Measurements from ENCODE around the gene SHE.
A peak's percentile ranks its signal among the peaks of the same experiment; 100 is the strongest.

SHE gene

DNA sequence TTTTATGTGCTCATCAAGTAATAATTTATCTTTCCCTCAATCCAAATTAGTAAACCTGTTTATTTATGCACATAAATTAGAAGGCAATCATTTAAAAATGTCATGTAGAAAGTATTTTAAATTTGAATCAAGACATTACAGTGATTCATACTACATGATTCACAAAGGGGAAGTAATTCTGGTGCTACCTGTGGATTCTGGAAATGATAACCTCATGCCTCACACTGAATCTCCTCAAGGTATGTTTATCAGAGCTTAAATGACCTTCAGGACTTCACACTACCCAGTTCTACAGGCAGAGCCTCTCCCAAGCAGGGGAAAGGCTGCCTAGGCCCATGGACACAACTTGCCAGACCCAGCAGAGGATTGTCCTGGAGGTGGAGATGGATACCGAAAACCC, 25.4 kb downstream of the SHE start:
- DNase-seq = no peak

DNA sequence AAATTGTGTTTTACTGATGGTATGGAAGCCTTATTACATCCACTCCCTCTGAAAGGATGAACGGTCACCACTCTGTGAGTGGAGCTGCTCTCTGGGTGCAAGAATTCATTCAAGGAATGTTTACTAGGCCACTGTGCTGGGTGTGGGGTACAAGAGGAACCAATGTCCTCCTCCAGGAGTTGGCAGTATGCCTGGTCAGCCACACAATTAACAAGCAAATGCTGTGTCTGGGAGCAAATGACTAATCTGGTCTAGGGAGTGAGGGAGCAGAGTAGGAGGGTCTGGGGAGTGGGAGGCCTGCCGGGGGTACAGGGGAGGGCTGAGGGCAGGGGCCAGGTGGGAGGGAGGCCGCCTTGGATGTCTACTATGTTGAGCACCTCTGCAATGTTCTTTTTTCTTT, 27.4 kb downstream of the SHE start:
- no peak for DNase-seq

DNA sequence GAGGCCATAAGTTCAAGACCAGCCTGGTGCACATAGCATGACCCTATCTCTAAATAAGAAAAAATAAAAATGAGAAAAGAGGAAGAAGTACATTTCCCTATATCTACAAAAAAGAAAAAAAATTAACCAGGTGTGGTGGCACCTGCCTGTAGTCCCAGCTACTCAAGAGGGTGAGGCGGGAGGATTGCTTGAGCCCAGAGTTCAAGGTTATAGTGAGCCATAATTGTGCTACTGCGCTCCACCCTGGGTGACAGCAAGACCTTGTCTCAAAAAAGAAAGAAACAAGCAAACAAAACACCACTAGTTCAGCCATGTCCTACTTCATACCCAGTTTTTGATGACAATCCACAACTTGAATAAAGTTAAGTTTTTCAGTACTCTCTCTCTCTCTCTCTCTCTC, 30.9 kb downstream of the SHE start:
- DNase-seq = no peak

DNA sequence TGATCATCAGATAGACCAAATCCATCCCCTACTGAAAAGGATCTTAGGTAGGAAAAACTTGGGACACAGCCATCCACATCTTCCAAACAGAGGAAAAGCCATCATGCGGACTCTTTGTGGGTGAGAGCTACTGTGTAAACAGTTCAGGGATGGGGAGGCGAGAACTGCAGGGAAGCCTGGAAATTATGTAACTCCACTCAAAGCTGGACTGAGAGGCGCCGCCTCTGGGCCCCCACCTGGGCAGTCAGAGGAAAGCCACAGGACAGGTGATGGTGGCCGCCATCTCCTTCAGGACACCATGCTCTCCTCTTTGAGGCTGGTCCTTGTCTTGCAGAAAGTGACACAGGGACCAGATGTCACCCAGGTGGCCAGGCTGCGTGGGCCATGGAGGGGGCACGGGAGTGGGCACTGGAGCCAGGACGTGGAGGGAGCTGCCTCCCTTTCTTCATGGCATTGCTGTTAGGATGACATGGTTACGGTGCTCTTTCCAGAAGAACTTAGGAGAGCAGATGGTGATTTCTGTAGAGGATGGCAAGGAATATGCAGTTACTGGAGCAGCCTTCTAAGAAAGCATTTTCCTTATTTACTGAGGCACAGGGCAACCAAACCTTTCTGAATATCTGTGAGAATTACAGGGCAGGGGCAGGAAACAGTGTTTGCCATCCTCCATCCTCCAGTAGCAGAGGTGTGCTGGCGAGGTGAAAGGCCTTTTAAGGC, 32.2 kb downstream of the SHE start:
- no peak for DNase-seq

DNA sequence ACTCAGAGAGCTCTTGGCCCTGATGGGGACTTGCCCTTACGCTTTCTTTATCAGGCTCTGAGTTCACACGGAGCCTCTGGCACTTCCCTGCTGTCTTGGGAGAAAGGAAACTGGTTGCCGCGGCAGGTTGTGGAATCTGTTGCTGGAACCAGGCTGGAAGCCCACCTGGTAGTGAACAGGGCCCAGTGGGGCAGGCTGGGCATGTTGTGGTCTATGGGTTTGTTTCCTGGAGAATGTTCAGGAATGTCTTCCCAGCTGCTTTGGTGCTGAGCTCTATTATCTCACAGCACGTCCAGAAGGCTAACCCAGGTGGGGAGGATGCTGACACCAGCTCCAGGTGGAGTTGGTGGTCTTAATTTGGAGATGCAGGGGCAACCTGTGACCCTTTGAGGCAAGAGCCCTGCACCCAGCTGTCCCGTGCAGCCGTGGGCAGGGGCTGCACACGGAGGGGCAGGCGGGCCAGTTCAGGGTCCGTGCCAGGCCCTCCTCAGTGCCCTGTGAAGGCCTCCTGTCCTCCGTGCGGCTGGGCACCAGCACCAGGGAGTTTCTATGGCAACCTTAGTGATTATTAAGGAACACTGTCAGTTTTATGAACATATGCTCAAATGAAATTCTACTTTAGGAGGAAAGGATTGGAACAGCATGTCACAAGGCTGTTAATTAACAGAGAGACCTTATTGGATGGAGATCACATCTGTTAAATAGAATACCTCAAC, 33.5 kb downstream of the SHE start:
- no peak for DNase-seq

DNA sequence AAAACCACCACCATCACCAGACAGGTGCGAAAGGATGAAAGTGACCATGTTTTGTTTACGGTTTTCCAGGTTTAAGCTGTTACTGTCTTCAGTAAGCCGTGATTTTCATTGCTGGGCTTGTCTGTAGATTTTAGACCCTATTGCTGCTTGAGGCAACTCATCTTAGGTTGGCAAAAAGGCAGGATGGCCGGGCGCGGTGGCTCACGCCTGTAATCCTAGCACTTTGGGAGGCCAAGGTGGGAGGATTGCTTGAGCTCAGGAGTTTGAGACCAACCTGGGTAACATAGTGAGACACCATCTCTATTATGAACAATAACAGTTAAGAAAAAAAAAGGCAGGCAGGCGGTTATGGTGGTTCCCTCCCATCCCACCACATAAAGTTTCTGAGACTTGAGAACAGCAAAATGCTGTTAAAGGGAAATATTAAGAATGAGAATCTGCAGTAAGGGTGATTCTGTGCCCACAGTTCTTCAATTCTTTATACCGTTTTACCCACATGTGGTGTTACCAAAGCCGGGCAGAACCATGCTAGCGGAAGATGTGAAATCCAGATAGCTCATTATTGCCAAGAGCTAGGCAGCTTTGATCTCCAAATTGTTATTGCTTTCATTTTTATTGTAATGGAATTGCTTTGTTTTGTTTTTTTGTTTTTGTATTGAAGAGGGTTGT, 34.6 kb downstream of the SHE start:
- DNase-seq = no peak

DNA sequence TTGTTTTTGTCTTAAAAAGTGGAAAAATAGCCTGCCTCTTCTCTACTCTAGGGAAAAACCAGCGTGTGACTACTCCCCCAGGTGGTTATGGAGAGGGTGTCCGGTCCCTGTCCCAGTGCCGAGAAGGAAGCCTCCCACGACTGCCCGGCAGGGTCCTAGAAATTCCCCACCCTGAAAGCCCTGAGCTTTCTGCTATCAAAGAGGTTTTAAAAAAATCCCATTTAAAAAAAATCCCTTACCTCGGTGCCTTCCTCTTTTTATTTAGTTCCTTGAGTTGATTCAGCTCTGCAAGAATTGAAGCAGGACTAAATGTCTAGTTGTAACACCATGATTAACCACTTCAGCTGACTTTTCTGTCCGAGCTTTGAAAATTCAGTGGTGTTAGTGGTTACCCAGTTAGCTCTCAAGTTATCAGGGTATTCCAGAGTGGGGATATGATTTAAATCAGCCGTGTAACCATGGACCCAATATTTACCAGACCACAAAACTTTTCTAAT, 35.2 kb downstream of the SHE start:
- no peak for DNase-seq

DNA sequence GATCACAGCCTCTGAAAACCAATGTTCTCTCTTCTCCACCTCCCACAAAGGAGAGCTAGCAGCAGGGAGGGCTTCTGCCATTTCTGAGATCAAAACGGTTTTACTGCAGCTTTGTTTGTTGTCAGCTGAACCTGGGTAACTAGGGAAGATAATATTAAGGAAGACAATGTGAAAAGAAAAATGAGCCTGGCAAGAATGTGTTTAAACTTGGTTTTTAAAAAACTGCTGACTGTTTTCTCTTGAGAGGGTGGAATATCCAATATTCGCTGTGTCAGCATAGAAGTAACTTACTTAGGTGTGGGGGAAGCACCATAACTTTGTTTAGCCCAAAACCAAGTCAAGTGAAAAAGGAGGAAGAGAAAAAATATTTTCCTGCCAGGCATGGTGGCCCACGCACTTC, 36.0 kb downstream of the SHE start:
- DNase-seq = no peak

DNA sequence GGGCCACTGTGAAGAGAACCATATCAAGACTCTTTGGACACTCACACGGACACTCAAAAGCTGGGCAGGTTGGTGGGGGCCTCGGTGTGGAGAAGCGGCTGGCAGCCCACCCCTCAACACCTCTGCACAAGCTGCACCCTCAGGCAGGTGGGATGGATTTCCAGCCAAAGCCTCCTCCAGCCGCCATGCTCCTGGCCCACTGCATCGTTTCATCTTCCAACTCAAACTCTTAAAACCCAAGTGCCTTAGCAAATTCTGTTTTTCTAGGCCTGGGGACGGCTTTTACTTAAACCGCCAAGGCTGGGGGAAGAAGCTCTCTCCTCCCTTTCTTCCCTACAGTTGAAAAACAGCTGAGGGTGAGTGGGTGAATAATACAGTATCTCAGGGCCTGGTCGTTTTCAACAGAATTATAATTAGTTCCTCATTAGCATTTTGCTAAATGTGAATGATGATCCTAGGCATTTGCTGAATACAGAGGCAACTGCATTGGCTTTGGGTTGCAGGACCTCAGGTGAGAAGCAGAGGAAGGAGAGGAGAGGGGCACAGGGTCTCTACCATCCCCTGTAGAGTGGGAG, 36.5 kb downstream of the SHE start:
- DNase-seq = no peak

DNA sequence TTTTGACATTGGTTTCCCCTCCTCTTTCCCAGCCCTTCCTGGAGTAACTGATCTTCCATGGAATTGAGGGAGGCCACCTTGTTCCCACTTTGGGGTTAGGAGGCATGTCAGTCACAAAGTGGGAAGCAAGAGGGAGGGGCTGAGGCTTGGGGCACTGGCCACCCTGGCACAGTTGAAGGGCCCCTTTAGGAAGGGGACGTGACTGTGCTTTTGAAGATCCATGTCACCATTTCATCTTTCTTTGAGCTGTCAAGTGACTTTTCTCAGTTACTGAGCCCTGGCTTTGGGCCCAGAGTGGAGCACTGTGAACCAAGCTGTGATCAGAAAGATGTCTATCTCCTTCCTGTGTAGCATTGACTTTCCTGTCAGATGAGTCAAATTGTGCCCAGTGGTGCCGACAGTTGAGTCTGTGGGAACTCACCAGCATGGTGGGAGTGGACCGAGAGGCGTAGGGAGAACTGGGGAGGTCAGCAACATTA, 38.7 kb downstream of the SHE start:
- peak; percentile 58 for DNase-seq

DNA sequence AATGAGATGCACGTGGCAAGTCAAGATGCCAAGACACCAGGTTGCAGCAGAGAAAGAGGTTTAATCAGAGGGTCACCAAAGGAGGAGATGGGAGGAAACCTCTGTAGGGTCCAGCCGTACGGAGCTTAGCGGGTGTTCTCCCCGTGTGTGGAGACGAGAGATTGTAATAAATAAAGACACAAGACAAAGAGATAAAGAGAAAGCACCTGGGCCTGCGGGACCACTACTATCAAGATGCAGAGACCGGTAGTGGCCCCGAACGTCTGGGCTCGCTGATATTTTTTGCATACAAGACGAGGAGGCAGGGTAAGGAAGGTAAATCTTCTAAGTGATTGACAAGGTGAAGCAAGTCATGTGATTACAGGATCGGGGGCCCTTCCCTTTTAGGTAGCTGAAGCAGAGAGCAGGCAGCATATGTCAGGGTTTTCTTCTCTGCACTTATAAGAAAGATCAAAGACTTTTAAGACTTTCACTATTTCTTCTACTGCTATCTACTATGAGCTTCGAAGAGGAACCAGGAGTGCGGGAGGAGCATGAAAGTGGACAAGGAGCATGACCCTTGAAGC, 41.4 kb downstream of the SHE start:
- no peak for DNase-seq

DNA sequence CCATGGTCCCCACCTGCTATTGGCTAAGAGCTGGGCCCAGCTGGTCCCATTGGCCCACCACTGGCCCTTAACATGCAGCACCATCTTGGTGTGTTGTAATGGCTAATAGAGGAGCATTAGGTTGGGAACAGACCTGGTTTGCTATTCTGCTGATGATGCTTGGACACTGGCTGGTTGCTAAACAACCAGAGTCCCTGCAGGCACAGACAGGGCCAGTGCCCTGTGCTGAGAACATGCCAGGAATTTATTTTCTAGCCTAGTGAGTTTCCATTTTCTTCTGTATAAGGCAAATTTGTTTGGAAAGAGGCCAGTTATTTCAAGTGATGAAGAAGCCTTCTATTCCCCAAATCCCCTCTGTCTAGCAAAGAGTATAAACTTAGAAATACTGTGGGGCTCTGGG, 43.1 kb downstream of the SHE start:
- DNase-seq = no peak

DNA sequence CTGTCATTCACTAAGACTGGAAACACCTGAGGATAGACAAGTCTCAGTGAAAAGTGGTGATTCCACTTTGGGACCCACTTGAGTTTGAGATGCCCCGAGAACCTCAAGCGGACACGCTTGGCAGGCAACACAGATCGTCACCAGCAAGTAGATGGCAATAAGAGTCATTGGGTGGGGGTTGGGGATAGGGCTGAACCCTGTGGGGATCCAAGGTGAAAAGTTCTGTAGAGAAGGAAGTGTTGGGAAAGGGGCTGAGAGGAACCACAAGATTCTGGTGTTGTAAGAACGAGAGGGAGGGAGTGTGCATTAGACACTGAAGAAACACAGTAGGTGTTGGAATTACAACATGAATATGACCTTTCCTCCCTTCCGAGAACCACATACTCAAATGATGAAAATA, 45.6 kb downstream of the SHE start:
- DNase-seq = no peak

DNA sequence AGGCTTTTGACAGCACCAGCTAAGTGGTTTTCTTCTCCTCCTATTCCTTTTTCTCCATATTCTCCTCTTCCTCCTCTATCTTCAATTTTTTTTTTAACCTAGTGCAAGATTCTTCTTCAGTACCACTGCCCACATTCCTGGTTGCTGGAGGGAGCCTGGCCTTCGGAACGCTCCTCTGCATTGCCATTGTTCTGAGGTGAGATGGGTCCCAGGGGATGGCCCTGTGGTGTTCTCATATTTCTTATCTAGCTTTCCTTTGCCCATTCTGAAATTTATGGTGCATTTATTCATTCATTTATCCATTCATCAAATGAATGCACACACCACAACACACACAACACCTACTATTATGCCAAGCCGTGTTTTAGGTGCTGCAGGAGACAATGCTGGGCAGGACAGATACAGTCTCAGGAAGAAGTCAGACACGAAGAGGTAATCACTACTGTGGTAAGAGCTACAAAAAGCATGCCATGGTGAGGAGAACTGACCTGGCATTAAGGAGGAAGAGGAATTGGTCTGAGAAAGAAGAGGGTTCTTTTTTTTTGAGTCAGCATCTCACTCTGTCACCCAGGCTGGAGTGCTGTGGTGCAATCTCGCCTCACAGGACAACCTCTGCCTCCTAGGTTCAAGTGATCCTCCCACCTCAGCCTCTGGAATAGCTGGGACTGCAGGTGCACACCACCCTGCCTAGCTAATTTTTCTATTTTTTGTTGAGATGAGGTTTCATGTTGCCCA, 47.7 kb downstream of the SHE start:
- no peak for DNase-seq

DNA sequence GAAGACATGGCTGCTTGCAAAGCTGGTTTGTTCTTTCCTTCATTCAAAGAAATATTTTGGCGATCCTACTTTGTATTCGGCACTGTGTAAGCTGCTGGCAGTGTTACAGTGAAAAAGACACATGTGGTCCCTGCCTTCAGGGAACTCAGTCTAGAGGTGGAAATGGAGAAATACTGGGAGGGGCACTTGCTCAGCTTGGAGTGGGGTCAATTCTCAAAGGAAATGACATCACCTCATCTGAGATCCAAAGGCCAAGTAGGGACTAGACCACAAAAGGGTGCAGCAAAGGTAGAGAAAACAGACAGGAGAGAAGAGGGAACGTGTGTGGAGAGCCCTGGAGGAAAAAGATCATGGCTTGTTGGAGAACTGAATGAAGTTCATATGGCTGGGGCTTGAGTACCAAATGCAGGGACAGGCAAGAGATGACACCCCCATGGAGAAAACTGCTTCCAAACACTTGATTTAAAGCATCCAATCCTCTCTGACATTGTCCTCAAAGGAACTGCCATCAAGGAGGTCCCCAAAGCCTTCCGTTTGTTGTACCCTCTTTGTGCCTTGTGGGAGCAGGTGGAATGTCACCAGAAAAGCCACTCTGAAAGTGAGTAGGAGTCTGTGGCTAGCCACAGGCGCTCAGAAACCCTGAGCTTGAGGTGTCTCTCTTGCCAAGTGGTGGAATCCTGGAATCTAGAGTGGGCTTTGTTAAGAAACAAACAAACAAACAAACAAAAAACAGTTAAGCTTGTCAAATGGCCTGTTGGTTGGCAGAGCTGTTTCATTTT, 48.4 kb downstream of the SHE start:
- DNase-seq = no peak

DNA sequence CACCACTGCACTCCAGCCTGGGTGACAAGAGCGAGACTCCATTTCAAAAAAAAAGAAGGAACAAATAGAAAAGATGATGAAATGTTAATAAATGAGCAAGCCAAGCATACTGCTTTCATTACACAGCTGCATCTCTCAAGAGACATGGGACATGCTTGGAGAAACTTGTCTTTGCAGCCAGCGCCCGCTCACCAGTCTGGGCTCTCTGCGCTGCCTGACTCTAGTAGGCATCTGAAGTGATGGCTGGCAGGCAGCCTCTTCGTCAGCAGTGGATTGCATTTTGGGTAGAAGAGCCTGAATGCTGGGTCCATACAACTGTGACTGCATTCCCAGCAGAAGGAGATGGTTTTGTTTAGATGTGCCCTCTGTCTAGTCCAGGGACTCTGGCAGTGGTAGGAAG, 49.1 kb downstream of the SHE start:
- no peak for DNase-seq

DNA sequence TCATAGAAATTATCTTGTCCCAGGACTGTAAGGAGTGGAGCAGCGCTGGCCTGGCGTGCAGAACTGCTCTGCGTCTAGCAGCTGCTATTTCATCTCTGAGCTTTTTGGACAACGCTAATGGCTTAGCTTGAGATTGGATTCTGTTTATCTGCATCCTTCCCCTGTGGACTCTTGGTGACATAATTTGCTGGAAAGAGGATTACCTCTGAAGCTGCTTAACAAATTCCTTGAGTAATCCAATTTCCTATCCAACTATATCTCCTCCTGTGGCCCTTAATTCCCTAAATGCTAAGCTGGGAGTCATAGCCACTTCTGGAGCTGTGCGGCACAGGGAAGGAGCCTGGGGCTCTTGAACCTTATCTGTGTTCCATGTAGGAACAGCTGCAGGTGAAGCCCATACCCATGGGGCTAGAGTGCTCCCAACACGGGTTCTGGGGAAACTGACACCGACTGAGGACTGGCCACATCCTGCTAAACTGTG, 53.8 kb downstream of the SHE start:
- DNase-seq = no peak

DNA sequence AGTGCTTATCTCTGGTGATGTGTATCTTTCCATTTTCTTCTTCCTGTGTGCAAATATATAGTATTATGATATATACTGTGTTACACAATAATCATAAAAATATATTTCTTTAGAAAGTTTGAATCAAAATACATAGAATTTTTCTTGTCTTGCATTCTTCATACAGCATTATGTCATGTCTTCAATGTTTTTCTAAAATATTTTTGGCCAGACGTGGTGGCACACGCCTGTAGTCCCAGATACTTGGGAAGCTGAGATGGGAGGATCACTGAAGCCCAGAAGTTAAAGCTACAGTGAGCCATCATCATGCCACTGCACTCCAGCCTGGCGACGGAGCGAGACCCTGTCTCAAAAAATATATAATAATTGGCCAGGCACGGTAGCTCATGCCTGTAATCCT, 55.4 kb downstream of the SHE start:
- no peak for DNase-seq

DNA sequence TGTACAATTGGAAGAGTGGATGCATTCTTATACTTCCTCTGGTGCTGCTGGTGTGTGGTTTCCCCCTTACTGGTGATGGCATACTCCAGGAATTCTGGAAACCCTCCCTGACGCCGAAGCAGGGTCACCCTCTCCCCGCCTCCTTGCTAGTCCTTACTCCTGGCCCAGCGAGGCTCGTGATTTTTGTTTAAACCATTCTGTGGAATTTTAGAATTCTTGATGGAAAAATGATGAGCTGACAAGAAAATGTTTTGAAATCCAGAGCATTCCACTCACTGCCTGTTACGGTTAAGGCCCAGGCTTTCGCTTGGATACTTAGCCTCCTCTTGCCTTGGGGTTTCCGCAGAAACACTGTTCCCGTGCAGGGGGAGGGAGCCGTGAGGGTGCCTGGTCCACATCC, 55.9 kb downstream of the SHE start:
- DNase-seq = no peak

DNA sequence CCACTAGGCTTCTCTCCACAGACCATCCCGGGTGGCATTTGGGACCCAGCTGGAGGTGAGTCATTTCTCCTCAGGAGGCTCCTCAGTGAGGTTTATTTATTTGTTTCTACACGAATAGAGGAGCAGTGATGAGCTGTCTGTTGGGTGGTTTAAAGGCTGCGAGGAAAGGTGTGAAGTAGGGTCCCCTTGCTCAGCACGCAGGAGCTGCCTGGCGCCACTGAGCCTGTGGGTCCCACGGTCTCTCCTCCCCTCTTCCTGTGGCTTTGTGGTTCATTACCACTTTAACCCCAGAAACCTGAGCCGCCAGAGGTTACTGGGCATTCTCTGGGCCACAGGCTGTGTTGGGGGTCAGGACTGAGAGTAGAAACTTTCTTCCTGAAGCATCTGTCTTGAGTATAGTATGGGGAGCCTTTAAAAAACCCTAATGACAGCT, 57.2 kb downstream of the SHE start:
- peak; percentile 20 for DNase-seq

DNA sequence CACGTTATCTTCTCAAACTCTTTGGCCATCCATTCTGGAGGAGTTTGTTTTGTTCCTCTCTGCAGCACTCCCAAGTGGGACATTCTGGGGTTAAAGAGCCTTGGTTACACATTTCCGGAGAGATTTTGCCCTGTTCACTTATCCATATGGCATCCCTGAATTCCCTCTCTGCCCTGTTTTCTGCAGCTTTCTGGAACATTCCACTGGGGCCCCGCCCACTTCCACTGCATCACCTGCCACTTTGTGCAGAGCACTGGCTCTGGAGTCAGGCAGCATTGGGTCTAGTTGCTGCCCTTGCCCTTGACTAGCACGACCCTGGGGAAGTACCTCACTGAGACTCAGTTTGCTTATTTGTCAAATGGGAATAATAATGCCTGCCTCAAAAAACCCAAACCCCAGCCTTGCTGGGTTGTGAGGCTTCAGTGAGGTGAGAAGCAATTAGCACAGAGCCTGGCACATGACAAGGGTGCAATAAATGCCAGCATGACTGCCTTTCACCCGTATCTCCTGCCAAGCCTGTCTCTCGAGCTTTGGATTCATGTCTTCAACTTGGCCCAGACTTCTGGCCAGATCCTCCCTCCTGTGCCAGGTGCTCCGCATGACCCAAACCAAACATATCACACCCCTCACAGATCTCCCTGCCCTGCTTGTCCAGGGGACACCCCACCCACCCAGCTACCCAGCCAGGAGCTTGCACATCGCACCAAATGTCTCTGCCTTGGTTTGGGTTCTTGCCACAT, 58.8 kb downstream of the SHE start:
- DNase-seq = no peak
